GM12891 (cell line): ENCODE measurements around the gene SNX11.

ENCODE experiments used
- PAX5 ChIP-seq: IDR thresholded peaks from 2 replicates; pipeline ENCODE4 v1.6.1; 2011; ENCODE audit warnings: low read length, moderate library complexity, mild to moderate bottlenecking; ENCODE audit not compliant: insufficient read depth, severe bottlenecking
- POLR2A ChIP-seq: IDR thresholded peaks from 2 replicates; pipeline ENCODE4 v1.6.1; 2011; ENCODE audit warnings: low read depth, low read length, control low read depth
- POLR2AphosphoS5 ChIP-seq: IDR thresholded peaks from 2 replicates; pipeline ENCODE4 v1.6.1; 2011; ENCODE audit warnings: low read depth, low read length, control low read depth
- POU2F2 ChIP-seq: IDR thresholded peaks from 2 replicates; pipeline ENCODE4 v1.6.1; 2011; ENCODE audit warnings: low read depth, mild to moderate bottlenecking, control low read depth, low read length, moderate library complexity
- SPI1 ChIP-seq: IDR thresholded peaks from 2 replicates; pipeline ENCODE4 v1.6.1; 2011; ENCODE audit warnings: low read depth, low read length, control low read depth
- TAF1 ChIP-seq: IDR thresholded peaks from 2 replicates; pipeline ENCODE4 v1.6.1; 2011; ENCODE audit warnings: low read depth, low read length, control low read depth

- TF ChIP-seq POLR2AphosphoS5 = no peak
- no peak for TF ChIP-seq POLR2A
- TF ChIP-seq SPI1 = no peak
- no peak for TF ChIP-seq TAF1
- TF ChIP-seq POU2F2 = no peak
- TF ChIP-seq PAX5 = no peak
Observed at GRCh38 chr17:48081858-48082257, 25.7 kb upstream of the SNX11 start.
